Activated CD8-positive, alpha-beta memory T cell treated with anti-CD3 and anti-CD28 coated beads for 24 hours (primary cell): ENCODE data around the gene C19orf81.

Experiments used
- DNase-seq: peaks from one replicate; pipeline ENCODE4 v3.0.0-alpha.2; 2020

The C19orf81 gene

GRCh38 chr19:50632151-50632835 lies 17.0 kb upstream of the C19orf81 start:
- DNase-seq: no peak

- DNase-seq: no peak
These were observed 15.9 kb upstream of the C19orf81 start for GRCh38 chr19:50633359-50633758.

GRCh38 chr19:50633973-50634372 lies 15.3 kb upstream of the C19orf81 start:
- no peak for DNase-seq

- DNase-seq: no peak
These were observed 12.7 kb upstream of the C19orf81 start for GRCh38 chr19:50636317-50637085.

- no peak for DNase-seq
These were observed 10.6 kb upstream of the C19orf81 start for GRCh38 chr19:50638600-50638999.

- DNase-seq: peak; percentile 77
These were observed 9.8 kb upstream of the C19orf81 start, which contains the start of gene SYT3 for GRCh38 chr19:50639121-50640112. Gene SYT3 (minus strand): TSS chr19:50639881. CDS start chr19:50637411, 2,470 bp downstream.

GRCh38 chr19:50640368-50640767 lies 8.9 kb upstream of the C19orf81 start:
- no peak for DNase-seq

GRCh38 chr19:50644315-50644915 lies 4.8 kb upstream of the C19orf81 start:
- no peak for DNase-seq

- no peak for DNase-seq
These were observed 4.1 kb upstream of the C19orf81 start for GRCh38 chr19:50645107-50645506.

- no peak for DNase-seq
These were observed 3.0 kb upstream of the C19orf81 start for GRCh38 chr19:50646074-50646807.

- no peak for DNase-seq
These were observed 1.2 kb upstream of the C19orf81 start for GRCh38 chr19:50647879-50648615.

GRCh38 chr19:50648659-50649058 lies 586 bp upstream of the C19orf81 start:
- DNase-seq: no peak

GRCh38 chr19:50651174-50651573 lies 1.9 kb downstream of the C19orf81 start:
- no peak for DNase-seq

GRCh38 chr19:50652722-50653121 lies 3.5 kb downstream of the C19orf81 start:
- DNase-seq: no peak

- DNase-seq: no peak
These were observed 5.6 kb downstream of the C19orf81 start for GRCh38 chr19:50654882-50655281.

- no peak for DNase-seq
These were observed 8.0 kb downstream of the C19orf81 start for GRCh38 chr19:50657222-50657669.

- peak; percentile 90 for DNase-seq
These were observed 8.6 kb downstream of the C19orf81 start for GRCh38 chr19:50657712-50658440.

GRCh38 chr19:50658441-50659317 lies 9.4 kb downstream of the C19orf81 start:
- peak; percentile 86 for DNase-seq
